ENCODE results near the gene CYP1A2. TPM values are rescaled to one million over a fixed set of nuclear protein-coding genes. Genes with fewer than 3 reads are reported as not detected.
A peak's percentile ranks its signal among the peaks of the same experiment; 100 is the strongest.

The CYP1A2 gene
- polyA plus RNA-seq, 1 donor = not detected

- DNase-seq = no peak
These were observed 40.6 kb downstream of the CYP1A2 start for GRCh38 chr15:74789171-74789631.

GRCh38 chr15:74789741-74790079 lies 41.1 kb downstream of the CYP1A2 start:
- no peak for DNase-seq

- peak; percentile 59 for DNase-seq
These were observed 41.7 kb downstream of the CYP1A2 start for GRCh38 chr15:74790080-74790916.

- no peak for DNase-seq
These were observed 42.4 kb downstream of the CYP1A2 start for GRCh38 chr15:74791007-74791406.

- no peak for DNase-seq
These were observed 43.0 kb downstream of the CYP1A2 start for GRCh38 chr15:74791667-74792066.

- DNase-seq = no peak
These were observed 43.8 kb downstream of the CYP1A2 start for GRCh38 chr15:74792227-74793016.

- DNase-seq = no peak
These were observed 44.7 kb downstream of the CYP1A2 start for GRCh38 chr15:74793135-74794028.

- DNase-seq = no peak
These were observed 45.8 kb downstream of the CYP1A2 start for GRCh38 chr15:74794248-74794969.

- no peak for DNase-seq
These were observed 46.3 kb downstream of the CYP1A2 start for GRCh38 chr15:74794970-74795349.

- no peak for DNase-seq
These were observed 47.5 kb downstream of the CYP1A2 start for GRCh38 chr15:74795966-74796625.

GRCh38 chr15:74798388-74799254 lies 50.0 kb downstream of the CYP1A2 start:
- DNase-seq = no peak

- no peak for DNase-seq
These were observed 50.7 kb downstream of the CYP1A2 start for GRCh38 chr15:74799255-74799855.

- no peak for DNase-seq
These were observed 51.4 kb downstream of the CYP1A2 start for GRCh38 chr15:74799856-74800558.

- no peak for DNase-seq
These were observed 52.0 kb downstream of the CYP1A2 start for GRCh38 chr15:74800559-74801094.

- no peak for DNase-seq
These were observed 52.8 kb downstream of the CYP1A2 start for GRCh38 chr15:74801311-74801997.

GRCh38 chr15:74802290-74802689 lies 53.6 kb downstream of the CYP1A2 start:
- DNase-seq = no peak

- no peak for DNase-seq
These were observed 54.3 kb downstream of the CYP1A2 start for GRCh38 chr15:74802862-74803447.

GRCh38 chr15:74804935-74805334 lies 56.3 kb downstream of the CYP1A2 start:
- DNase-seq = no peak
